Vagina (tissue), 2 donors: ENCODE results near the gene ZNF425.

Experiments used
- POLR2A ChIP-seq, 2 donors: fragments of 450-650 bp; IDR thresholded peaks; one replicate each; pipeline ENCODE4 v1.6.1; 2017; ENCODE audit warnings: antibody characterized with exemption in 2 of 2, mild to moderate bottlenecking in 2 of 2, moderate library complexity in 2 of 2
- POLR2AphosphoS5 ChIP-seq, 2 donors: sonication (generic); formaldehyde crosslinking; IDR thresholded peaks; one replicate each; pipeline ENCODE4 v1.9.0; 2017; ENCODE audit warnings: antibody characterized with exemption in 2 of 2, mild to moderate bottlenecking in 2 of 2, low read depth in 1 of 2; ENCODE audit not compliant: insufficient read depth in 1 of 2
- TF ChIP-seq, protein P1 (sequence below), 3 experiments: fragments of 450-650 bp in 2 of 3; fragments of 200-600 bp in 1 of 3; sonication (generic) in 1 of 3; IDR thresholded peaks; one replicate each; pipeline ENCODE4 v1.5.1; 2017 to 2019; ENCODE audit warnings: antibody characterized with exemption in 3 of 3, mild to moderate bottlenecking in 2 of 3, moderate library complexity in 2 of 3

DNA sequence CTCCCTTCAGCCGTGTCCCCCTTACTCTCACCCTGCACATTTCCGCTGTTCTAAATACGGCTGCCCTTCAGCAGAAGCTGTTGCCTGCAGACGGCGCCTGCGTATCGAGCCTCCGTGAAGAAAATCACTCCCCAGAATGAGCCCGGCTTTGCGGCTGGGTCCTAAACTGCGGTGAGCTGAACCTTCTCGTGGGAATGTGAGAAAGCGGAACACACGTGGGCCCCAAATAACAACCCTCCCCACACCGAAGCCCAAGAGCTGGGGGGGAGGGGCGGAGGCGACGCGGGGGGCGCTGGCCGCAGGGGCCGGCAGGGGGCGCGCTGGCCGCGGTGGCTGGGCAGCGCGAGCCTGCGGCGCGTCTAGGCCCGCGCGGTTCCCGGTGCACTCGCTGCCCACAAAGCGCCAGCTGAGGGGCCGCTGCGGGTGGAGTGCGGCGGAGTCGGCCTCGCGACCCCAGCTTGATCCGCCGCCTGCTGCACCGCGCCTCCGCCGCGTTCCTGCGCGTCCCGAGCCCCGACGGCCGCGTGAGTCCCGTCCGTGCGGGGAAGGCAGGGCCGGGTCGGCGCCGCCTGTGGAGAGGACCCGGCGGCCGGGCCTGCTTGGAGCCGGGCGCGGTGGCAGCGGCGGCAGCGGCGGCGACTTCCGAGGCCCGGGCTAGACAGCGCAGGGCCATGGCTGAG lies 21.1 kb upstream of the ZNF425 start, which contains the start of gene ZNF398:
- TF ChIP-seq, protein P1, sequence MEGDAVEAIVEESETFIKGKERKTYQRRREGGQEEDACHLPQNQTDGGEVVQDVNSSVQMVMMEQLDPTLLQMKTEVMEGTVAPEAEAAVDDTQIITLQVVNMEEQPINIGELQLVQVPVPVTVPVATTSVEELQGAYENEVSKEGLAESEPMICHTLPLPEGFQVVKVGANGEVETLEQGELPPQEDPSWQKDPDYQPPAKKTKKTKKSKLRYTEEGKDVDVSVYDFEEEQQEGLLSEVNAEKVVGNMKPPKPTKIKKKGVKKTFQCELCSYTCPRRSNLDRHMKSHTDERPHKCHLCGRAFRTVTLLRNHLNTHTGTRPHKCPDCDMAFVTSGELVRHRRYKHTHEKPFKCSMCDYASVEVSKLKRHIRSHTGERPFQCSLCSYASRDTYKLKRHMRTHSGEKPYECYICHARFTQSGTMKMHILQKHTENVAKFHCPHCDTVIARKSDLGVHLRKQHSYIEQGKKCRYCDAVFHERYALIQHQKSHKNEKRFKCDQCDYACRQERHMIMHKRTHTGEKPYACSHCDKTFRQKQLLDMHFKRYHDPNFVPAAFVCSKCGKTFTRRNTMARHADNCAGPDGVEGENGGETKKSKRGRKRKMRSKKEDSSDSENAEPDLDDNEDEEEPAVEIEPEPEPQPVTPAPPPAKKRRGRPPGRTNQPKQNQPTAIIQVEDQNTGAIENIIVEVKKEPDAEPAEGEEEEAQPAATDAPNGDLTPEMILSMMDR (IDR thresholded peaks at IDR 0.05), result peak in 2 of 3 experiments; percentile 26 to 84
- peak in 1 of 2 donors; percentile 32 for TF ChIP-seq POLR2A (IDR thresholded peaks at IDR 0.05)
- TF ChIP-seq POLR2AphosphoS5 (IDR thresholded peaks at IDR 0.05; ENCODE audit: insufficient read depth in 1 of 2, low read depth in 1 of 2), result peak in 1 of 2 donors; percentile 39
